Activated naive CD8-positive, alpha-beta T cell treated with anti-CD3 and anti-CD28 coated beads, Interleukin-2, amount 10 ng/mL, durations not matched to agents 7 days and 5 days (primary cell): ENCODE measurements around the gene CCDC38. TPM values are rescaled to one million over a fixed set of nuclear protein-coding genes. Genes with fewer than 3 reads are reported as not detected.

Source experiments
- ATAC-seq: fragments of 150-1000 bp; cut with Tn5 transposase; one replicate; pipeline ENCODE4 v1.10.0; 2021; ENCODE audit warnings: low read depth, moderate library complexity
- POLR2A ChIA-PET: fragments of 350-600 bp; sonication (Branson Sonifier 250); formaldehyde crosslinking; loops from one replicate; lab custom pipeline; 2021; ENCODE audit warnings: antibody characterized with exemption; lab: Charles Lee
- DNase-seq: peaks from one replicate; pipeline ENCODE4 v3.0.0; 2021
- H3K27ac Mint-ChIP-seq: one replicate; pipeline ENCODE4 v1.8.0; 2022; ENCODE audit warnings: mild to moderate bottlenecking, mixed read lengths
- H3K27me3 Mint-ChIP-seq: one replicate; pipeline ENCODE4 v1.8.0; 2022; ENCODE audit warnings: mild to moderate bottlenecking, moderate library complexity, mixed read lengths
- H3K36me3 Mint-ChIP-seq: one replicate; pipeline ENCODE4 v1.8.0; 2021; ENCODE audit warnings: mild to moderate bottlenecking, mixed read lengths
- H3K4me1 Mint-ChIP-seq: one replicate; pipeline ENCODE4 v1.8.0; 2021; ENCODE audit warnings: mixed read lengths
- H3K4me3 Mint-ChIP-seq: one replicate; pipeline ENCODE4 v1.8.0; 2022; ENCODE audit warnings: mild to moderate bottlenecking, moderate library complexity, mixed read lengths
- H3K9me3 Mint-ChIP-seq: one replicate; pipeline ENCODE4 v1.8.0; 2021; ENCODE audit warnings: mixed read lengths
- total RNA-seq, 2 experiments: library from RNA; stranded (reverse); gene quantifications; one replicate each; pipeline ENCODE4 v1.2.3, GENCODE V29; 2021

CCDC38 gene
- under 1 TPM in 1 of 2 experiments, not detected in 1; 0.19 TPM for total RNA-seq

DNA sequence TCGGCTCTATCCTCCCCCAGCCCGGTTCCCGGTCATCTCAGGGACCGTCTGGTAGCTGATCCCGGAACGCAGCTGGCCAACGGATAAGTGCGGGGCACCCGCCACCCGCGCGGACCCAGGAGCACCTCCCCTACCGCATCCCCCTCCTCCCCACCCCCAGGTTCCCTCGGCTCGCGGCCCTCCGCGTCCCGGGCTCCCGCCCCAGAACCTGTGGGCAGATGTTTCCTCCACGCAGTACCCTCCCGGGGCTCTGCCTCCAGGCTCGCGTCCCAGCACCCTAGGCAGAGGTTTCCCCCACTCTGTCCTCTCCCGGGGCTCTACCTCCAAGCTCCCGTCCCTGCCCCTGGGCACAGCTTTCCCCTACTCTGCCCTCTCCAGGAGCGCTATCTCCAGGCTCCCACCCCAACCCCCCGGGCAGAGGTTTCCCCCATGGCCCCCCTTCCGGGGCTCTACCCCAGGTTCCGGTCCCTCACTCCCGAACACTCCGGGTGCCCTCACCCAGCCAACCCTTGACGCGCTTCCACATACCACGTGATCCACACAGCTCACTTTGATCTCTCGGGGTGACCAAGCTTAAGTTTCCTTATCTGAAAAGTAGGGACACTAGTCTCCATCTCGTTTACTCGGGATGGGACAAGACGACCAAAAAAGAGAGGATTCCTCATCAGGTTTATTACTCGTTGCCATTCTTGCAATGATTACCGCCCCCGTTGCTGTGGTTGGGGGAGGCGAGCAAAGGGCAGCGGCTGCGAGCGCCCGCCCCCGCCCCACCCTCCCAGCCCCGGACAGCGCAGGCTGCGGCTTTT lies at the start of gene CCDC38:
CCDC38 (minus strand) TSS at position 91 of the 806 bp plus-strand sequence. CDS start 6,105 bp downstream, outside the sequence.
- ATAC-seq (peak; percentile 94), DNase-seq (peak; percentile 79)
- POLR2A ChIA-PET, result interaction anchor here (0.5 to 1.3 kb wide), 12 partner anchors 10 to 1682 kb away, joined by 3 to 6 read pairs (median 3); partner anchors contain the start of genes CDK17, LTA4H and METAP2
- Mint-ChIP-seq H3K4me1 (peaks cover 14% of the 10 kb centered on the region), H3K9me3 (no peaks in the 10 kb centered on the region), H3K4me3 (peak within 1 kb of the TSS; percentile 90), H3K27me3 (peaks cover 12% of the 10 kb centered on the region), H3K27ac (peak within 1 kb of the TSS; percentile 92), H3K36me3 (no peaks in the 10 kb centered on the region)

- POLR2A ChIA-PET, result interaction anchor here (0.5 kb wide), 1 partner anchor 25 kb away, joined by 3 read pairs; no protein-coding TSS in a partner anchor
- no peaks in the 10 kb centered on the region for H3K27me3 Mint-ChIP-seq
- ATAC-seq, result no peak
- H3K9me3 Mint-ChIP-seq, result no peaks in the 10 kb centered on the region
- H3K27ac Mint-ChIP-seq, result no peak overlapping the region
- DNase-seq, result no peak
- H3K36me3 Mint-ChIP-seq, result no peaks in the 10 kb centered on the region
- H3K4me3 Mint-ChIP-seq, result no peak overlapping the region
- H3K4me1 Mint-ChIP-seq, result peaks cover 2% of the 10 kb centered on the region
Measured at GRCh38 chr12:95990136-95990535, 47.7 kb upstream of the CCDC38 start.

DNA sequence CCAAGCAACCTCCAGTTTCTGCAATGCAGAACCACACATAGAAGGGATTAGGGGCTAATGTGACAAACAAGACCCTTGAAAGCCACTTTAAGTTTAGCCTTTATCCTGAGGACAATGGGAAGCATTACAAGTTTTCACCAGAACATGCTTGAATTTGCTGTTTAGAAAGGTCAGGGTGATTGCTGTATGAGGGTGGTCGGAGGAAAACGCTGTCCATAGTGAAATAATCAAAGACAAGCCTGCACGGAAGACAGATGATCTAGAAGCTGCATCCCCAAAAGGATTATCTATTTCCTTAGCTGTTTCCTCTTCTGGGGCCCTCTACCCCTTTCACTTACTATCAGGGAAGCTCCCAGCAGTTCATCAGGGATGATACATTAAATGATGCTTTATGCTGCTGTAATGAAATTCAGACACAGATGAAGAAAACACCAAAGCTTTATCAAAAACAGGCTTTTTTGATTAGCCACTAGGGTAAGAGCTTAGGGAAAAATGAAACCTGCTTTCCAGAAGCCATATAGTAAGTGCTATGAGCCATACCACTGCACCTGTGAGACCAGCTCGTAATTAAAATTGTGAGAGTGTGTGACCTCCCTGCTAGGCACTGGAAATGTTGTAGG lies 47.2 kb upstream of the CCDC38 start:
- POLR2A ChIA-PET, result interaction anchor here (0.5 kb wide), 1 partner anchor 24 kb away, joined by 3 read pairs; no protein-coding TSS in a partner anchor
- no peak for ATAC-seq
- H3K27ac Mint-ChIP-seq, result no peak overlapping the region
- no peaks in the 10 kb centered on the region for H3K9me3 Mint-ChIP-seq
- H3K27me3 Mint-ChIP-seq, result no peaks in the 10 kb centered on the region
- peaks cover 2% of the 10 kb centered on the region for H3K4me1 Mint-ChIP-seq
- no peak overlapping the region for H3K4me3 Mint-ChIP-seq
- DNase-seq, result no peak
- no peaks in the 10 kb centered on the region for H3K36me3 Mint-ChIP-seq

- ATAC-seq, result no peak
- Mint-ChIP-seq H3K9me3 (no peaks in the 10 kb centered on the region), H3K36me3 (no peaks in the 10 kb centered on the region), H3K4me3 (no peak overlapping the region), H3K27me3 (no peaks in the 10 kb centered on the region), H3K27ac (no peak overlapping the region), H3K4me1 (peaks cover 2% of the 10 kb centered on the region)
- POLR2A ChIA-PET, result no interaction called here
- no peak for DNase-seq
Measured at GRCh38 chr12:95988506-95989275, 46.3 kb upstream of the CCDC38 start.

- H3K27ac Mint-ChIP-seq, result no peak overlapping the region
- H3K9me3 Mint-ChIP-seq, result no peaks in the 10 kb centered on the region
- H3K27me3 Mint-ChIP-seq, result no peaks in the 10 kb centered on the region
- no peak for DNase-seq
- no peaks in the 10 kb centered on the region for H3K36me3 Mint-ChIP-seq
- H3K4me1 Mint-ChIP-seq, result peaks cover 2% of the 10 kb centered on the region
- no peak for ATAC-seq
- POLR2A ChIA-PET, result no interaction called here
- H3K4me3 Mint-ChIP-seq, result no peak overlapping the region
Measured at GRCh38 chr12:95986635-95987570, 44.5 kb upstream of the CCDC38 start.

DNA sequence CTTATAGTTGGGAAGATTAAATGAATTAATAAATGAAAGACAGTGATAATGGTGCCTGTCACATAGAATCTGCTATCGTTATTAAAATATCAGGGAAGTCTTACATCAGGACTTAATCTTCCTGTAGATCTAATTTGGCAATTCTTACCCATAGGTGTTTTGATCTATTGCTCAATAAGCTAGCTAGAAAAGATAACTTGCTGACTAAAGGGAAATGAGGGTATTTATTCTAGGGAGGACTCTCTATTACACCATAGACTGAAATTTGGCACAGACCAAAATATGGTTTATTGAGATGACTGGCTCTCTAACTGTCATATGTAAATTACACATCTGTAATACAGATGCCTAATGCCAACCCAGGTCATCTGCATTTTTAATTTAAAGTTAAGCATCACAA lies 42.3 kb upstream of the CCDC38 start:
- no peaks in the 10 kb centered on the region for H3K9me3 Mint-ChIP-seq
- POLR2A ChIA-PET, result no interaction called here
- H3K4me1 Mint-ChIP-seq, result peaks cover 2% of the 10 kb centered on the region
- ATAC-seq, result no peak
- H3K36me3 Mint-ChIP-seq, result no peaks in the 10 kb centered on the region
- no peak for DNase-seq
- no peaks in the 10 kb centered on the region for H3K27me3 Mint-ChIP-seq
- H3K4me3 Mint-ChIP-seq, result no peak overlapping the region
- H3K27ac Mint-ChIP-seq, result no peak overlapping the region

DNA sequence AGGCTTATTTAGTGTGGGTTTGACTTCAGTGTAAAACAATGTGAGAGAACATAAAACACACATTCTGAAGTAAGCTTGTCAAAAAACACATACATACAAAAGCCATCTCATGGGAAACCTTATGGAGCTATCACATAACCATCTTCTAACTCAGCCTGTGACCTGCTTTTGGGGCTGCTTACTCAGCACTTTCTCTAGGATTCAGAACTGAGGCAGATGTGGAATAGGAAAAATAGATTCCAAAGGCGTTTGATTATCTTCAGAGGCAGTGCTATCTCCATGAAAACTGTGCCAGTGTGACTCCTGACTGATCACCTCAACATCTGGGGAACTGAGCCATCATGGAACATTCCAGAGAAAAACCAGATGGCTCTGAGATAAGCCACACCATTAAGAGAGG lies 40.2 kb upstream of the CCDC38 start:
- H3K4me1 Mint-ChIP-seq, result no peaks in the 10 kb centered on the region

GRCh38 chr12:95980437-95980836 lies 38.0 kb upstream of the CCDC38 start:
- Mint-ChIP-seq H3K27ac (no peak overlapping the region), H3K27me3 (no peaks in the 10 kb centered on the region), H3K9me3 (no peaks in the 10 kb centered on the region), H3K36me3 (no peaks in the 10 kb centered on the region), H3K4me1 (no peaks in the 10 kb centered on the region), H3K4me3 (no peak overlapping the region)
- ATAC-seq (no peak), DNase-seq (no peak)
- POLR2A ChIA-PET, result no interaction called here

More for the DNA sequence above, 40.2 kb upstream of the CCDC38 start:
- DNase-seq, result no peak
- Mint-ChIP-seq H3K4me3 (no peak overlapping the region), H3K27ac (no peak overlapping the region), H3K9me3 (no peaks in the 10 kb centered on the region), H3K27me3 (no peaks in the 10 kb centered on the region), H3K36me3 (no peaks in the 10 kb centered on the region)
- no peak for ATAC-seq
- POLR2A ChIA-PET, result no interaction called here

- H3K27ac Mint-ChIP-seq, result no peak overlapping the region
- H3K4me1 Mint-ChIP-seq, result no peaks in the 10 kb centered on the region
- DNase-seq, result no peak
- no peak for ATAC-seq
- H3K27me3 Mint-ChIP-seq, result no peaks in the 10 kb centered on the region
- POLR2A ChIA-PET, result no interaction called here
- no peaks in the 10 kb centered on the region for H3K36me3 Mint-ChIP-seq
- H3K4me3 Mint-ChIP-seq, result no peak overlapping the region
- H3K9me3 Mint-ChIP-seq, result no peaks in the 10 kb centered on the region
Measured at GRCh38 chr12:95978774-95979173, 36.4 kb upstream of the CCDC38 start.

DNA sequence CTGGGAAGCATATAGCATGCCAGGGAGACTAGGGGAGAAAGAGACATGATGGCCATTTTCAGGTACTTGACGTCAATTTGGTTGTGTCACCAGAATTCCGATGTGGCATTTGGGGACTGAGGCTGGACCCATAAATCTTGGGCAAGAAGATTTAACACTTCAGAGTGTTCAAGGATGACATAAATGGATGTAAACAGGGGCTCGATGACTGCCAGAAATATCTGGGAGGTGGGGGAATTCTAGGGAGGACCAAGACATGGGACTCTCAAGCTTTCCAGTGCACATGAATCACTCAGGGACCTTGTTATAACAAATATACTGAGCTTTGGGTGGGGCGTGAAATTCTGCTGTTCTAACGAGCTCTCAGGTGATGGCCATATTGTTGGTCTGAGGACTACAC lies 35.9 kb upstream of the CCDC38 start:
- Mint-ChIP-seq H3K27me3 (no peaks in the 10 kb centered on the region), H3K4me3 (no peak overlapping the region), H3K4me1 (no peaks in the 10 kb centered on the region), H3K36me3 (peaks cover 2% of the 10 kb centered on the region), H3K9me3 (no peaks in the 10 kb centered on the region), H3K27ac (no peak overlapping the region)
- ATAC-seq (no peak), DNase-seq (no peak)
- POLR2A ChIA-PET, result no interaction called here

DNA sequence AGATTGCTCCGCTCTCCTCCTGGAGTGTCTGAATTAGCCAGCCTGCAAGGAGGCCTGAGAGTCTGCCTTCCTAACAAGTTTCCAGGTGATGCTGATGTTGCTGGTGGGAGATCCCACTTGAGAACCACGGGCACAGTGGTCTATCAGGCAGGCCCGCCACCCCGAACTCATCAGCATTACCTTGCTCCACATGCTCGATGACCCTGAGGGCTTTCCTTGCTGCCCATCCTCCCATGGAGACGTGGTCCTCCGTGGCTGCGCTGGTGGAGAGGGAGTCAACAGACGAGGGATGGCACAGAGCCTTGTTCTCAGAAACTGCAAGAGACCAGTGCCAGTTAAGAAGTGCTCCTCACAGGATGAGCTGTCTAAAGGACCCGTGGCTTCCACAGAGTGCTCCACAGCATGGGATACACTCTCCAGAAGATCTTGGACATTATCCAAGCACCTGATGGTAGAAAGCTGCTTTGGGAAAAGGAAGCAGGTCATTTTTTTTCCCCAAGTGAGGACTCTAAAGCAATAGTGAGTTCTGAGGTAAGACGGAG lies 35.4 kb upstream of the CCDC38 start:
- no peak overlapping the region for H3K27ac Mint-ChIP-seq
- H3K4me1 Mint-ChIP-seq, result no peaks in the 10 kb centered on the region

GRCh38 chr12:95976416-95976832 lies 34.0 kb upstream of the CCDC38 start:
- no peaks in the 10 kb centered on the region for H3K4me1 Mint-ChIP-seq
- DNase-seq, result no peak
- no peak overlapping the region for H3K27ac Mint-ChIP-seq
- H3K36me3 Mint-ChIP-seq, result peaks cover 2% of the 10 kb centered on the region
- no peak for ATAC-seq
- H3K9me3 Mint-ChIP-seq, result no peaks in the 10 kb centered on the region
- H3K27me3 Mint-ChIP-seq, result no peaks in the 10 kb centered on the region
- POLR2A ChIA-PET, result no interaction called here
- no peak overlapping the region for H3K4me3 Mint-ChIP-seq

More for the DNA sequence above, 35.4 kb upstream of the CCDC38 start:
- H3K9me3 Mint-ChIP-seq, result no peaks in the 10 kb centered on the region
- no peak overlapping the region for H3K4me3 Mint-ChIP-seq
- H3K27me3 Mint-ChIP-seq, result no peaks in the 10 kb centered on the region
- POLR2A ChIA-PET, result no interaction called here
- DNase-seq (no peak), ATAC-seq (no peak)
- H3K36me3 Mint-ChIP-seq, result peaks cover 2% of the 10 kb centered on the region
